GM06990 (cell line): ENCODE measurements around the gene LDAF1.

ENCODE experiments used
- DNase-seq: peaks from one replicate; pipeline ENCODE4 v3.0.0-alpha.2; 2011; ENCODE audit not compliant: insufficient read length; ENCODE audit errors: extremely low read depth
- H3K27me3 ChIP-seq: replicated peaks from 2 replicates; pipeline ENCODE4 v1.6.0; 2011; ENCODE audit warnings: low read length; ENCODE audit not compliant: control insufficient read depth, insufficient read depth
- H3K36me3 ChIP-seq: 2 replicates; pipeline ENCODE4 v1.5.1; 2011; ENCODE audit warnings: low read length; ENCODE audit not compliant: control insufficient read depth, insufficient read depth
- H3K4me3 ChIP-seq: replicated peaks from 2 replicates; pipeline ENCODE4 v1.5.1; 2011; ENCODE audit warnings: low read depth, mild to moderate bottlenecking, control low read depth, low read length
- TF ChIP-seq, protein P1 (sequence below): IDR thresholded peaks from 2 replicates; pipeline ENCODE4 v1.5.1; 2011; ENCODE audit warnings: low read length, control low read depth, mild to moderate bottlenecking, inconsistent platforms; ENCODE audit not compliant: insufficient read depth, poor library complexity, severe bottlenecking

Gene LDAF1

DNA sequence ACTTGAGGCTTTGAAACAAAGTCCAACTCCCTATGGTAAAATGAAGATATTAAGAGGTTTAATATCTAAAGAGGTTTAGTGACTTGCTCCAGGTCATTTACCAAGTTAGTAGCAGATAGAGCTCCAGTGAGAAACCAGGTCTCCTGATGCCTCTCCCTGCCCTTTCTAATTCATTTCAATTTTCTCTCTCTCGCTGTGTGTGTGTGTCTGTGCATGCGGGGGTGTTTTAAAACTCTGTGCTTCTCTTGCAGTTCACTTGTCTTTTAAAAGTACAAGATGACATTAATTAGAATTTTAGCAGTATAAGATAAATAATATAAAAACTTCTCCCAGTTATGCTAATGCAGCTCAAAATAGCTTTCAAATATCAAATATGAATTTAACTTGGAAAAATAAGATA, 61.1 kb downstream of the LDAF1 start:
- TF ChIP-seq, protein P1, sequence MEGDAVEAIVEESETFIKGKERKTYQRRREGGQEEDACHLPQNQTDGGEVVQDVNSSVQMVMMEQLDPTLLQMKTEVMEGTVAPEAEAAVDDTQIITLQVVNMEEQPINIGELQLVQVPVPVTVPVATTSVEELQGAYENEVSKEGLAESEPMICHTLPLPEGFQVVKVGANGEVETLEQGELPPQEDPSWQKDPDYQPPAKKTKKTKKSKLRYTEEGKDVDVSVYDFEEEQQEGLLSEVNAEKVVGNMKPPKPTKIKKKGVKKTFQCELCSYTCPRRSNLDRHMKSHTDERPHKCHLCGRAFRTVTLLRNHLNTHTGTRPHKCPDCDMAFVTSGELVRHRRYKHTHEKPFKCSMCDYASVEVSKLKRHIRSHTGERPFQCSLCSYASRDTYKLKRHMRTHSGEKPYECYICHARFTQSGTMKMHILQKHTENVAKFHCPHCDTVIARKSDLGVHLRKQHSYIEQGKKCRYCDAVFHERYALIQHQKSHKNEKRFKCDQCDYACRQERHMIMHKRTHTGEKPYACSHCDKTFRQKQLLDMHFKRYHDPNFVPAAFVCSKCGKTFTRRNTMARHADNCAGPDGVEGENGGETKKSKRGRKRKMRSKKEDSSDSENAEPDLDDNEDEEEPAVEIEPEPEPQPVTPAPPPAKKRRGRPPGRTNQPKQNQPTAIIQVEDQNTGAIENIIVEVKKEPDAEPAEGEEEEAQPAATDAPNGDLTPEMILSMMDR: no peak
- Histone ChIP-seq H3K4me3 (no peak overlapping the region), H3K27me3 (no peaks in the 10 kb centered on the region; the same call in 1 of the 2 replicates), H3K36me3 (no peaks in the 10 kb centered on the region)
- DNase-seq: no peak

DNA sequence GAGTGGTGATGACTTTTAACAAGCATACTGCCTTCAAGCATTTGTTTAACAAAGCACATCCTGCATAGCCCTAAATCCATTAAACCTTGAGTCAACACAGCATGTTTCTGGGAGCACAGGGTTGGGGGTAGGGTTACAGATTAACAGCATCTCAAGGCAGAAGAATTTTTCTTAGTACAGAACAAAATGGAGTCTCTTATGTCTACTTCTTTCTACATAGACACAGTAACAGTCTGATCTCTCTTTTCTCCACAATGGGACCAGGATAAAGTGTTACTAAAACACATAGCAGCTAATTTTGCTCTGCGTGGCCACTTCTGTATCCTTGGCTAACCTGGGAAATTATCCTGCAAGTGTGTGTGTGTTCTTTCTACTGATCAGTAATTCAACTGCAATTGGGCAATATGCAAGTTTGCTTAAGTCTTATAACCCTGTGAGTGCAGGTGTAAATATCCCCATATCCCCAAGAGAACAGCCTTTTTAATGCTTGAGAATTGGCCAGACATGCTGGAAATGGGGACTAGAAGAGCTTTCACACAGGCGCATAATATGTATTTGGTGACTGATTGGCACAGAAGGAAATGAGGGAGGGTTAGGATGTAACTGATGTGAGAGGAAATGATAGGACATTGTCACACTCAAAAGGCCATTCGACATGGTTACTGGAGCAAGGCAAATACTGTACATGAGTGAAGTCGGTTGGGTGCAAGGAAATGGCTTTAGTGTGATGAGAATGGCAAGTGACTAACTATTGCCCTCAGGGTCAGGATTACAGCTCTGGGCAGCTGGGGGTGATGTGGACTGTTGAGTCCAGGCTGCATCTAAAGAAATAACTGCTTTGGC, 64.2 kb downstream of the LDAF1 start:
- DNase-seq: no peak
- no peaks in the 10 kb centered on the region; the same call in 1 of the 2 replicates for H3K27me3 ChIP-seq
- no peaks in the 10 kb centered on the region for H3K36me3 ChIP-seq
- H3K4me3 ChIP-seq: no peak overlapping the region
- TF ChIP-seq, protein P1: no peak

DNA sequence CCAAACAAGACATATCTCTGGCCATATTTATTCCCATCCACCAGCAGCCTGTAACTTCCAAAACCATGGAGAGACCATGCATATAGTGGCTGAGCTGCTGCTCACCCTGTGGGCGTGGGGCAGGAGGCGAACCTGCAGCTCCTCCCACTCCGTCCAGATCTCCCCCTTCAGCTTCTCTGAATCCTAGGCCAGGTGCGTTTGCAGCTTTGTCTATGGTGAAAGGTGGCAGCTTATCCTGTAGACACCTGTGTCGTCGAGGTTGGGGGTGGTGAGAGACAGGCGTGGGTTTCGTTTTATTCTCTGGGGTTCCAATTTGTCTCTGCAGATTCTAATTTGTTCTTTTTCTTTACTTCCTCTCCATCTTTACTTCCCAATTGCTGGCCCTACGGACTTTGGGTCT, 65.3 kb downstream of the LDAF1 start:
- Histone ChIP-seq H3K27me3 (no peaks in the 10 kb centered on the region; the same call in 1 of the 2 replicates), H3K4me3 (no peak overlapping the region), H3K36me3 (no peaks in the 10 kb centered on the region)
- no peak for DNase-seq
- TF ChIP-seq, protein P1: no peak

DNA sequence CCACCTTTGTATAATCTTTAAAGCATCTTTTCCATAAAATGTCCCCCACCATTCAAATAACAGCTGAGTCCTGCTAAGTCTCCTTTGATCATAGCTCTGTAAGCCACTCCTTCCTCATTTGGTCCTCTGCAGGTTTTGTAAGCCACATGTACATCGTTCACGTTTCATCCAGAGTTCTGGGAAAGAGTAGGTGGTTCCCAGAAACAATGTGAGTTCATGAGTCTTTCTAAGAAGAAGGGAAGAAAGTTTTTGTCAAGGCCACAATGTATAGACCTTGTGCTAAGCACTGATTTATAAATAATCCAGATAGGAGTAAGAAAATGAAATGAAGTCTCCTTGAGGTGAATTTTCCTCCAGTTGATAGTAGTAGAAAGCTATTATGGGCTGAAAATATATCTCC, 66.3 kb downstream of the LDAF1 start:
- H3K36me3 ChIP-seq: no peaks in the 10 kb centered on the region
- H3K27me3 ChIP-seq: no peaks in the 10 kb centered on the region; the same call in 1 of the 2 replicates
- DNase-seq: no peak
- H3K4me3 ChIP-seq: no peak overlapping the region
- TF ChIP-seq, protein P1: no peak

DNA sequence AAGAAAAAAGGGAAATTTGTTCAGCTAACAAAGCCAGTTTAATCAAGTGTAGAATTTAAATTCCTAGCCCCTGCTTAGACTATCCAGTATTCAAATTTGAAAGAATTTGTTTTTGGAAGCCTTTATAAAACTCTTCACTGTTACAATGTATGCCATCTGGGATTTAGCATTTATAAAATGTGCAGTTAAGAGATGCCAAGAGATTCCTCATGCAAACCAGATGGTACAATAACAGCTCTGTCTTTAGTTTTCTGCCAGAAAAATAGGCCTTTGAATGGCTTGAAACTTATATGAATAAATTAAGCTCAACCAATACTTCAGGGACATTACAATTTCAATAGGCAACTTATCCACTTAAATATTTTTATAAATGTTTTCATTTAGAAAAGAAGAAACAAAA, 68.3 kb downstream of the LDAF1 start:
- no peaks in the 10 kb centered on the region for H3K36me3 ChIP-seq
- H3K4me3 ChIP-seq: no peak overlapping the region
- TF ChIP-seq, protein P1: no peak
- no peaks in the 10 kb centered on the region; the same call in 1 of the 2 replicates for H3K27me3 ChIP-seq
- no peak for DNase-seq
